Peyer's patch (tissue), 4 donors: Measurements from ENCODE around the gene HJURP. TPM values are rescaled to one million over a fixed set of nuclear protein-coding genes. Genes with fewer than 3 reads are reported as not detected.

Source experiments
- DNase-seq, 3 donors: peaks; one replicate each; pipeline ENCODE4 v3.0.0-alpha.2; 2017 to 2019
- H3K27ac ChIP-seq, 4 donors: fragments of 200-600 bp; sonication (generic); one replicate each; pipeline ENCODE4 v1.5.1; 2016 to 2019
- H3K27me3 ChIP-seq, 2 donors: fragments of 200-600 bp; sonication (generic); one replicate each; pipeline ENCODE4 v1.5.1; 2019
- H3K36me3 ChIP-seq, 3 donors: fragments of 200-600 bp; sonication (generic); one replicate each; pipeline ENCODE4 v1.5.1; 2016 to 2019
- H3K4me1 ChIP-seq, 4 donors: fragments of 200-600 bp; sonication (generic); one replicate each; pipeline ENCODE4 v1.5.1; 2016 to 2019
- H3K4me3 ChIP-seq, 4 donors: fragments of 200-600 bp; sonication (generic); 1 replicate in 3 of 4; 2 replicates in 1 of 4; pipeline ENCODE4 v1.5.1; 2016 to 2019; ENCODE audit warnings: mild to moderate bottlenecking in 1 of 4
- H3K9me3 ChIP-seq, 4 donors: fragments of 200-600 bp; sonication (generic); one replicate each; pipeline ENCODE4 v1.5.1; 2016 to 2019; ENCODE audit warnings: mild to moderate bottlenecking in 1 of 4
- POLR2A ChIP-seq, 2 donors: fragments of 450-650 bp; IDR thresholded peaks; one replicate each; pipeline ENCODE4 v1.5.1; 2017; ENCODE audit warnings: antibody characterized with exemption in 2 of 2, mild to moderate bottlenecking in 2 of 2, moderate library complexity in 2 of 2
- total RNA-seq, 4 donors: library from RNA; depleted of rRNA; stranded (reverse); fragments of >200 nt; gene quantifications; one replicate each; pipeline ENCODE4 v1.1.0, GENCODE V29; 2016
- TF ChIP-seq, protein P1 (sequence below), 6 experiments: fragments of 450-650 bp in 4 of 6; fragments of 200-600 bp in 2 of 6; sonication (generic) in 1 of 6; IDR thresholded peaks; one replicate each; pipeline ENCODE4 v1.5.1; 2017 to 2019; ENCODE audit warnings: antibody characterized with exemption in 6 of 6, mild to moderate bottlenecking in 3 of 6, moderate library complexity in 1 of 6

The HJURP gene
- total RNA-seq, 4 donors from 2014 or later, result 2.1 to 10.7 (median 6.1) TPM

- Histone ChIP-seq H3K27ac (no peak overlapping the region), H3K27me3 (no peaks in the 10 kb centered on the region), H3K4me1 (no peaks in the 10 kb centered on the region), H3K36me3 (no peaks in the 10 kb centered on the region), H3K4me3 (no peak overlapping the region), H3K9me3 (no peaks in the 10 kb centered on the region)
- no peak for TF ChIP-seq POLR2A (IDR thresholded peaks at IDR 0.05)
- TF ChIP-seq, protein P1, sequence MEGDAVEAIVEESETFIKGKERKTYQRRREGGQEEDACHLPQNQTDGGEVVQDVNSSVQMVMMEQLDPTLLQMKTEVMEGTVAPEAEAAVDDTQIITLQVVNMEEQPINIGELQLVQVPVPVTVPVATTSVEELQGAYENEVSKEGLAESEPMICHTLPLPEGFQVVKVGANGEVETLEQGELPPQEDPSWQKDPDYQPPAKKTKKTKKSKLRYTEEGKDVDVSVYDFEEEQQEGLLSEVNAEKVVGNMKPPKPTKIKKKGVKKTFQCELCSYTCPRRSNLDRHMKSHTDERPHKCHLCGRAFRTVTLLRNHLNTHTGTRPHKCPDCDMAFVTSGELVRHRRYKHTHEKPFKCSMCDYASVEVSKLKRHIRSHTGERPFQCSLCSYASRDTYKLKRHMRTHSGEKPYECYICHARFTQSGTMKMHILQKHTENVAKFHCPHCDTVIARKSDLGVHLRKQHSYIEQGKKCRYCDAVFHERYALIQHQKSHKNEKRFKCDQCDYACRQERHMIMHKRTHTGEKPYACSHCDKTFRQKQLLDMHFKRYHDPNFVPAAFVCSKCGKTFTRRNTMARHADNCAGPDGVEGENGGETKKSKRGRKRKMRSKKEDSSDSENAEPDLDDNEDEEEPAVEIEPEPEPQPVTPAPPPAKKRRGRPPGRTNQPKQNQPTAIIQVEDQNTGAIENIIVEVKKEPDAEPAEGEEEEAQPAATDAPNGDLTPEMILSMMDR (IDR thresholded peaks at IDR 0.05), result no peak
- DNase-seq, result peak in 2 of 3 donors; percentile 52 to 57
Measured at GRCh38 chr2:233817995-233818638, 36.2 kb downstream of the HJURP start.

- no peak overlapping the region for H3K27ac ChIP-seq
- DNase-seq, result peak in 2 of 3 donors; percentile 25 to 43
- no peaks in the 10 kb centered on the region for H3K9me3 ChIP-seq
- H3K4me3 ChIP-seq, result no peak overlapping the region
- TF ChIP-seq, protein P1 (IDR thresholded peaks at IDR 0.05), result no peak
- no peak for TF ChIP-seq POLR2A (IDR thresholded peaks at IDR 0.05)
- H3K4me1 ChIP-seq, result no peaks in the 10 kb centered on the region
- no peaks in the 10 kb centered on the region for H3K27me3 ChIP-seq
- H3K36me3 ChIP-seq, result no peaks in the 10 kb centered on the region
Measured at GRCh38 chr2:233817361-233817911, 36.9 kb downstream of the HJURP start.

DNA sequence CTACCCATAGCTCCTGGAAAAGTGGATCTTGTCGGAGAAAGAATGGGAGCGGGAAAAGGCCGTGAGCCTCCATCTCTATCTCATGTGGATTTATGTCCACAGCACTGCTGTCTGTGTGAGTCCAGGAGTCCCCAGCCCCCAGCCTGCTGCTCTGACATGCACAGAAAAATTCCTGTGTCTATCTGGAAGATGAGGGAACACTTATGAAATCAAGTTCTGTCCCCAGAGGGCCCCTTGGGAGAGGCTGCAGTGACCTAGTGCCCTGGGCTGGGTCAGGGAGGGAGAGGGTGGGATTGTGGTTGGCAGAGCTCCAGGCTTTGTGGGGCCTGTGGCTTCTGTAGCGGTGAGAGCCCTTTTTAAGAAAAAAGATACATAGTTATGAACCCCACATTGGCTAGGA, 37.6 kb downstream of the HJURP start:
- H3K4me1 ChIP-seq, result no peaks in the 10 kb centered on the region
- H3K27ac ChIP-seq, result no peak overlapping the region
- no peaks in the 10 kb centered on the region for H3K36me3 ChIP-seq
- no peaks in the 10 kb centered on the region for H3K27me3 ChIP-seq
- H3K9me3 ChIP-seq, result no peaks in the 10 kb centered on the region
- no peak overlapping the region for H3K4me3 ChIP-seq
- DNase-seq, result peak in 2 of 3 donors; percentile 9 to 23
- TF ChIP-seq POLR2A (IDR thresholded peaks at IDR 0.05), result no peak
- TF ChIP-seq, protein P1 (IDR thresholded peaks at IDR 0.05), result no peak

GRCh38 chr2:233816334-233816733, 38.0 kb downstream of the HJURP start:
- Histone ChIP-seq H3K9me3 (no peaks in the 10 kb centered on the region), H3K4me3 (no peak overlapping the region), H3K27ac (no peak overlapping the region), H3K4me1 (no peaks in the 10 kb centered on the region), H3K27me3 (no peaks in the 10 kb centered on the region), H3K36me3 (no peaks in the 10 kb centered on the region)
- peak in 1 of 3 donors; percentile 21 for DNase-seq
- TF ChIP-seq, protein P1 (IDR thresholded peaks at IDR 0.05), result no peak
- TF ChIP-seq POLR2A (IDR thresholded peaks at IDR 0.05), result no peak

GRCh38 chr2:233815861-233816260, 38.5 kb downstream of the HJURP start:
- no peak overlapping the region for H3K27ac ChIP-seq
- TF ChIP-seq, protein P1 (IDR thresholded peaks at IDR 0.05), result no peak
- no peak for TF ChIP-seq POLR2A (IDR thresholded peaks at IDR 0.05)
- no peaks in the 10 kb centered on the region for H3K27me3 ChIP-seq
- H3K36me3 ChIP-seq, result no peaks in the 10 kb centered on the region
- no peak overlapping the region for H3K4me3 ChIP-seq
- no peaks in the 10 kb centered on the region for H3K9me3 ChIP-seq
- no peaks in the 10 kb centered on the region for H3K4me1 ChIP-seq
- no peak for DNase-seq
